Measurements from ENCODE around the gene TYSND1. TPM values are rescaled to one million over a fixed set of nuclear protein-coding genes. Genes with fewer than 3 reads are reported as not detected.

TYSND1 gene
- polyA plus RNA-seq, 1 experiment, result 2.7 TPM

DNA sequence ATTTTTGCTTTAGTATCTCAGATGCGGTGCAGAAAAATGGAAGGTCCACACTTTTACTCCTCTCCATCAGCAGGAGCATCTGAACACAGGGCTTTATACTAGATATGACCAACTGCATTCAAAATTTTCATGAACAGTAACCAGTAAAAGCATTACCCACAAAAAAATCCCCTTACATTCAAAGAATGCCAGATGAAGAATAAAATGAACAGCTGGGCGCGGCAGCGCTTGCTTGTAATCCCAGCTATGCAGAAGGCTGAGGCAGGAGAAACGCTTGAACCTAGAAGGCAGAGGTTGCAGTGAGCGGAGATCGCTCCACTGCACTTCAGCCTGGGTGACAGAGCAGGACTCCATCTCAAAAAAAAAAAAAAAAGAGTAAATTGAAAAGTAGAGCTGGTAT lies 20.7 kb upstream of the TYSND1 start:
- ChIA-PET CTCF (interaction anchor here (0.6 to 5.6 kb wide), 3 partner anchors 21 to 242 kb away, joined by 3 to 37 read pairs (median 8); partner anchors contain the start of gene TYSND1), POLR2A (interaction anchor here (0.7 to 0.8 kb wide), 4 partner anchors 9 to 60 kb away, joined by 3 to 4 read pairs (median 4); no protein-coding TSS in a partner anchor)
- no peak for DNase-seq (ENCODE audit: low read depth, low spot score)
- TF ChIP-seq, protein P1, sequence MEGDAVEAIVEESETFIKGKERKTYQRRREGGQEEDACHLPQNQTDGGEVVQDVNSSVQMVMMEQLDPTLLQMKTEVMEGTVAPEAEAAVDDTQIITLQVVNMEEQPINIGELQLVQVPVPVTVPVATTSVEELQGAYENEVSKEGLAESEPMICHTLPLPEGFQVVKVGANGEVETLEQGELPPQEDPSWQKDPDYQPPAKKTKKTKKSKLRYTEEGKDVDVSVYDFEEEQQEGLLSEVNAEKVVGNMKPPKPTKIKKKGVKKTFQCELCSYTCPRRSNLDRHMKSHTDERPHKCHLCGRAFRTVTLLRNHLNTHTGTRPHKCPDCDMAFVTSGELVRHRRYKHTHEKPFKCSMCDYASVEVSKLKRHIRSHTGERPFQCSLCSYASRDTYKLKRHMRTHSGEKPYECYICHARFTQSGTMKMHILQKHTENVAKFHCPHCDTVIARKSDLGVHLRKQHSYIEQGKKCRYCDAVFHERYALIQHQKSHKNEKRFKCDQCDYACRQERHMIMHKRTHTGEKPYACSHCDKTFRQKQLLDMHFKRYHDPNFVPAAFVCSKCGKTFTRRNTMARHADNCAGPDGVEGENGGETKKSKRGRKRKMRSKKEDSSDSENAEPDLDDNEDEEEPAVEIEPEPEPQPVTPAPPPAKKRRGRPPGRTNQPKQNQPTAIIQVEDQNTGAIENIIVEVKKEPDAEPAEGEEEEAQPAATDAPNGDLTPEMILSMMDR (IDR thresholded peaks at IDR 0.05; ENCODE audit: low read depth, low read length), result no peak
- H3K27me3 ChIP-seq (ENCODE audit: control insufficient read depth, insufficient read depth, low read length), result no peaks in the 10 kb centered on the region
- H3K27ac ChIP-seq (ENCODE audit: low read depth, low read length), result no peak overlapping the region
- H3K9me3 ChIP-seq (ENCODE audit: control insufficient read depth, insufficient read depth, low read length), result peaks cover 4% of the 10 kb centered on the region
- no peak overlapping the region for H3K4me3 ChIP-seq (ENCODE audit: low read depth, low read length)

- Histone ChIP-seq H3K27me3 (ENCODE audit: control insufficient read depth, insufficient read depth, low read length) (no peaks in the 10 kb centered on the region), H3K4me3 (ENCODE audit: low read depth, low read length) (no peak overlapping the region), H3K27ac (ENCODE audit: low read depth, low read length) (no peak overlapping the region), H3K9me3 (ENCODE audit: control insufficient read depth, insufficient read depth, low read length) (peaks cover 4% of the 10 kb centered on the region)
- ChIA-PET CTCF (interaction anchor here (1.9 to 5.6 kb wide), 2 partner anchors 20 to 55 kb away, joined by 8 to 37 read pairs; partner anchors contain the start of gene TYSND1), POLR2A (interaction anchor here (0.7 kb wide), 2 partner anchors 9 to 43 kb away, joined by 3 to 4 read pairs; no protein-coding TSS in a partner anchor)
- DNase-seq (ENCODE audit: low read depth, low spot score), result no peak
- TF ChIP-seq, protein P1 (IDR thresholded peaks at IDR 0.05; ENCODE audit: low read depth, low read length), result no peak
These were observed 19.9 kb upstream of the TYSND1 start for GRCh38 chr10:70166394-70166793.

DNA sequence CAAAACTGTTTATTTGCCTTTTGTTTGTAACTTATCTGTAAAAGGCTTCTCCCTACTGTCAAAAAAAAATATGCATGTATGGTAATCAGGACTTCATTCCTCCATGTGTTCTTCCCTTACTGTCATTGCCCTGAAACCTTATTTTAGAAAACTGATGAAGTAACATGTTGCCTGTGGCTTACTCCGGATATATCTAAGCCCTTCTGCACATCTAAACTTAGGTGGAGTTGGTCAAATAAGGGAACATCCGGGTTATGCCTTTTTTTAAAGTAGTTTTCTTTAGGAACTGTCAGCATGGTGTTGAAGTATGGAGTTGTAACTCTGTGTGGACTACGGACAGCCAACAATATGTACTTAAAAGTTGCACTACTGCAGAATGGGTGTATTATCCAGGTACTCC lies 17.7 kb upstream of the TYSND1 start:
- TF ChIP-seq, protein P1 (IDR thresholded peaks at IDR 0.05; ENCODE audit: low read depth, low read length), result no peak
- H3K27ac ChIP-seq (ENCODE audit: low read depth, low read length), result no peak overlapping the region
- CTCF ChIA-PET, result no interaction called here
- H3K4me3 ChIP-seq (ENCODE audit: low read depth, low read length), result no peak overlapping the region
- H3K9me3 ChIP-seq (ENCODE audit: control insufficient read depth, insufficient read depth, low read length), result no peaks in the 10 kb centered on the region
- H3K27me3 ChIP-seq (ENCODE audit: control insufficient read depth, insufficient read depth, low read length), result no peaks in the 10 kb centered on the region
- DNase-seq (ENCODE audit: low read depth, low spot score), result no peak
- POLR2A ChIA-PET, result no interaction called here

DNA sequence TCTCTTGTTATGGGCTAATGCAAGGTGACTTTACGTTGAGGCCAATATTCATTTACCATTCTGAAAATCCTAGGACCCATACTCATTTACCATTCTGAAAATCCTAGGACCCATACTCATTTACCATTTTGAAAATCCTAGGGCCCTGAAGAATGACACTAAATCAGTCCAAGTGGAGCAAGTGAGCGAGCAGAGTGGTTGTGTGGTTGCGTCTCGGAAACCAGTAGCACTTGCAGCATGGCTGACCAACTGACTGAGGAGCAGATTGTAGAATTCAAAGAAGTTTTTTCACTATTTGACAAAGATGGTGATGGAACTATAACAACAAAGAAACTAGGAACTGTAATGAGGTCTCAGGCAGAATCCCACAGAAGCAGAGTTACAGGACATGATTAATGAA lies 16.9 kb upstream of the TYSND1 start:
- Histone ChIP-seq H3K27ac (ENCODE audit: low read depth, low read length) (no peak overlapping the region), H3K9me3 (ENCODE audit: control insufficient read depth, insufficient read depth, low read length) (no peaks in the 10 kb centered on the region), H3K4me3 (ENCODE audit: low read depth, low read length) (no peak overlapping the region), H3K27me3 (ENCODE audit: control insufficient read depth, insufficient read depth, low read length) (no peaks in the 10 kb centered on the region)
- no peak for DNase-seq (ENCODE audit: low read depth, low spot score)
- ChIA-PET CTCF (interaction anchor here (1.0 to 1.4 kb wide), 2 partner anchors 17 to 58 kb away, joined by 3 to 5 read pairs; partner anchors contain the start of gene TYSND1), POLR2A (no interaction called here)
- TF ChIP-seq, protein P1 (IDR thresholded peaks at IDR 0.05; ENCODE audit: low read depth, low read length), result no peak

DNA sequence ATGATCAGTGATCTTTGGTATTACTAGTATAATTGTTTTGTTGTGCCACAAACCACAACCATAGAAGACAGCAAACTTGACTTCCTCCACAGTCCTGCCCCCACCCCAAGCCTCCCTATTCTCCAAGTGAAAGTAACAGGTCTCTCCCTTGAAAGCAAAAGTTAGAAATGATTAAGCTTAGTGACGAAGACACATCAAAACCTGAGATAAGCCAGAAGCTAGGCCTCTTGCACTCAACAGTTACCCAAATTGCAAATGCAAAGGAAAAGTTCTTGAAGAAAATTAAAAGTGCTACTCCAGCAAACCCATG lies 16.3 kb upstream of the TYSND1 start:
- CTCF ChIA-PET, result interaction anchor here (1.0 to 1.4 kb wide), 2 partner anchors 16 to 59 kb away, joined by 3 to 5 read pairs; partner anchors contain the start of gene TYSND1
- H3K27ac ChIP-seq (ENCODE audit: low read depth, low read length), result no peak overlapping the region
- no peak for DNase-seq (ENCODE audit: low read depth, low spot score)
- TF ChIP-seq, protein P1 (IDR thresholded peaks at IDR 0.05; ENCODE audit: low read depth, low read length), result no peak
- no peak overlapping the region for H3K4me3 ChIP-seq (ENCODE audit: low read depth, low read length)
- POLR2A ChIA-PET, result interaction anchor here (0.5 kb wide), 1 partner anchor 13 kb away, joined by 3 read pairs; no protein-coding TSS in a partner anchor
- no peaks in the 10 kb centered on the region for H3K9me3 ChIP-seq (ENCODE audit: control insufficient read depth, insufficient read depth, low read length)
- no peaks in the 10 kb centered on the region for H3K27me3 ChIP-seq (ENCODE audit: control insufficient read depth, insufficient read depth, low read length)

Measured in AG04450 (cell line).